Raji (cell line): ENCODE results near the gene SVEP1.

Source experiments
- POLR2A ChIP-seq: IDR thresholded peaks from 2 replicates; pipeline ENCODE4 v1.6.1; 2011; ENCODE audit warnings: low read depth, low read length, control low read depth; ENCODE audit not compliant: insufficient read depth

SVEP1 gene

GRCh38 chr9:110391826-110392485 is 187.6 kb downstream of the SVEP1 start:
- no peak for TF ChIP-seq POLR2A

- TF ChIP-seq POLR2A = no peak
Observed at GRCh38 chr9:110389148-110389750, 190.3 kb downstream of the SVEP1 start.

- no peak for TF ChIP-seq POLR2A
Observed at GRCh38 chr9:110383491-110383890, 196.1 kb downstream of the SVEP1 start.

- TF ChIP-seq POLR2A = no peak
Observed at GRCh38 chr9:110382731-110383130, 196.8 kb downstream of the SVEP1 start.

- no peak for TF ChIP-seq POLR2A
Observed at GRCh38 chr9:110371411-110372007, 208.0 kb downstream of the SVEP1 start.

- TF ChIP-seq POLR2A = no peak
Observed at GRCh38 chr9:110370315-110370714, 209.2 kb downstream of the SVEP1 start.

GRCh38 chr9:110364451-110364850 is 215.1 kb downstream of the SVEP1 start:
- TF ChIP-seq POLR2A = no peak

GRCh38 chr9:110357505-110357904 is 222.0 kb downstream of the SVEP1 start:
- TF ChIP-seq POLR2A = no peak

GRCh38 chr9:110356639-110357395 is 222.7 kb downstream of the SVEP1 start:
- TF ChIP-seq POLR2A = no peak

- no peak for TF ChIP-seq POLR2A
Observed at GRCh38 chr9:110355911-110356310, 223.6 kb downstream of the SVEP1 start.

GRCh38 chr9:110351009-110351467 is 228.5 kb downstream of the SVEP1 start:
- TF ChIP-seq POLR2A = no peak

GRCh38 chr9:110346325-110346724 is 233.2 kb downstream of the SVEP1 start:
- no peak for TF ChIP-seq POLR2A

- no peak for TF ChIP-seq POLR2A
Observed at GRCh38 chr9:110344821-110345220, 234.7 kb downstream of the SVEP1 start.

- TF ChIP-seq POLR2A = no peak
Observed at GRCh38 chr9:110343551-110343950, 236.0 kb downstream of the SVEP1 start.

- TF ChIP-seq POLR2A = no peak
Observed at GRCh38 chr9:110340306-110340705, 239.2 kb downstream of the SVEP1 start.

GRCh38 chr9:110338143-110338542 is 241.4 kb downstream of the SVEP1 start:
- TF ChIP-seq POLR2A = no peak
